Cardiac fibroblast (primary cell): ENCODE measurements around the gene STN1.
A peak's percentile ranks its signal among the peaks of the same experiment; 100 is the strongest.

Source experiments
- DNase-seq, 2 donors: peaks; one replicate each; pipeline versions ENCODE4 v3.0.0 to v3.0.0-alpha.2; 2010; ENCODE audit warnings: low read depth in 2 of 2
- H3K4me3 ChIP-seq, 2 donors: replicated peaks in 1 of 2; 1 replicate in 1 of 2; 2 replicates in 1 of 2; pipeline ENCODE4 v1.5.1; 2011; ENCODE audit warnings: low read depth in 2 of 2, low read length in 2 of 2, mild to moderate bottlenecking in 2 of 2, moderate library complexity in 1 of 2
- CTCF ChIP-seq: IDR thresholded peaks from one replicate; pipeline ENCODE4 v1.5.1; 2011; ENCODE audit warnings: low read depth, mild to moderate bottlenecking, low read length, inconsistent platforms

Gene STN1

GRCh38 chr10:103918053-103918846 lies at the start of gene STN1:
STN1 (minus strand) TSS chr10:103918184; CDS start chr10:103917594, 590 bp downstream.
- peak; percentile 96 to 99 for DNase-seq
- H3K4me3 ChIP-seq, result peak within 1 kb of the TSS; percentile 73 to 74
- TF ChIP-seq CTCF, result no peak

GRCh38 chr10:103967448-103968071 lies 49.6 kb upstream of the STN1 start:
- DNase-seq, result peak; percentile 32 to 40
- TF ChIP-seq CTCF, result no peak
- peak overlapping the region; percentile 64 to 72 for H3K4me3 ChIP-seq

GRCh38 chr10:103966671-103967447 lies 48.9 kb upstream of the STN1 start, which contains the start of gene SLK:
SLK (plus strand) TSS chr10:103967140; CDS start chr10:103967746, 606 bp downstream.
- TF ChIP-seq CTCF, result no peak
- peak; percentile 79 to 89 for DNase-seq
- H3K4me3 ChIP-seq, result peak within 1 kb of the TSS; percentile 72 to 86

- TF ChIP-seq CTCF, result no peak
- peak; percentile 57 to 62 for DNase-seq
- no peak overlapping the region for H3K4me3 ChIP-seq
Observed at GRCh38 chr10:103960103-103960502, 42.1 kb upstream of the STN1 start.

GRCh38 chr10:103958996-103959395 lies 41.0 kb upstream of the STN1 start:
- no peak overlapping the region for H3K4me3 ChIP-seq
- no peak for TF ChIP-seq CTCF
- DNase-seq, result peak; percentile 13 to 47

GRCh38 chr10:103954543-103954942 lies 36.6 kb upstream of the STN1 start:
- no peak for TF ChIP-seq CTCF
- no peak overlapping the region for H3K4me3 ChIP-seq
- DNase-seq, result no peak
